ENCODE data around the gene APOL6.

DNA sequence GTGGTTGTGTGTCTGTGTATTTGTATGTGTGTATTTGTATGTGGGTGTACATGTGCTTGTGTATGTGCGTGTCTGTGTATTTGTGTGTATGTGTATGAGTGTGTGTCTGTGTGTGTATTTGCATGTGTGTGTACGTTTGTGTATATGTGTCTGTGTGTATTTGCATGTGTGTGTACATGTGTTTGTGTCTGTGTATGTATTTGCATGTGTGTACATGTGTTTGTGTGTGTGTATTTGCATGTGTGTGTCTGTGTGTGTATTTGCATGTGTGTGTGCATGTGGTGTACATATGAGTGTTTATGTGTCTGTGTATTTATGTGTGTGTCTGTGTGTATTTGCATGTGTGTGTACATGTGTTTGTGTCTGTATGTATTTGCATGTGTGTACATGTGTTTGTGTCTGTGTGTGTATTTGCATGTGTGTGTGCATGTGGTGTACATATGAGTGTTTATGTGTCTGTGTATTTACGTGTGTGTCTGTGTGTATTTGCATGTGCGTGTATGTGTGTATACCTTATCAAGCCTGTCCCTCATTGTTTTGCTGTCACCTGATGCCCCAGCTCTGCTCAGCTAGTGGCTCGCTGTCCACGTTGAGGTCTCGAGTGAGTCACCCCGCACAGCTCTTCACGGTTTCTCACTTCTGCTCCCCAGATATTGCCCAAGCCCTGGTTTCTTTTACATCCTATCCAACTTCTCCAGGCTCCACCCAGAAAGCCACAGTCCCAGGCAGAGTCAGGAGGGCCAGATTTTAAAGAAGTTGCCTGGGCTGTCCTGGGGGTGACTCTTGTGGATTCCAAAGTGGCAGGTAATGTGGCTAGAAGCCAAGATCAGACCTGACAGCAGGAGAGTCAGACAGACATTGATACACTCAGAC lies 46.3 kb upstream of the APOL6 start:
- TF ChIP-seq, protein P1, sequence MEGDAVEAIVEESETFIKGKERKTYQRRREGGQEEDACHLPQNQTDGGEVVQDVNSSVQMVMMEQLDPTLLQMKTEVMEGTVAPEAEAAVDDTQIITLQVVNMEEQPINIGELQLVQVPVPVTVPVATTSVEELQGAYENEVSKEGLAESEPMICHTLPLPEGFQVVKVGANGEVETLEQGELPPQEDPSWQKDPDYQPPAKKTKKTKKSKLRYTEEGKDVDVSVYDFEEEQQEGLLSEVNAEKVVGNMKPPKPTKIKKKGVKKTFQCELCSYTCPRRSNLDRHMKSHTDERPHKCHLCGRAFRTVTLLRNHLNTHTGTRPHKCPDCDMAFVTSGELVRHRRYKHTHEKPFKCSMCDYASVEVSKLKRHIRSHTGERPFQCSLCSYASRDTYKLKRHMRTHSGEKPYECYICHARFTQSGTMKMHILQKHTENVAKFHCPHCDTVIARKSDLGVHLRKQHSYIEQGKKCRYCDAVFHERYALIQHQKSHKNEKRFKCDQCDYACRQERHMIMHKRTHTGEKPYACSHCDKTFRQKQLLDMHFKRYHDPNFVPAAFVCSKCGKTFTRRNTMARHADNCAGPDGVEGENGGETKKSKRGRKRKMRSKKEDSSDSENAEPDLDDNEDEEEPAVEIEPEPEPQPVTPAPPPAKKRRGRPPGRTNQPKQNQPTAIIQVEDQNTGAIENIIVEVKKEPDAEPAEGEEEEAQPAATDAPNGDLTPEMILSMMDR (IDR thresholded peaks at IDR 0.05; ENCODE audit: low read depth, low read length, poor library complexity, severe bottlenecking): no peak
- no peak for TF ChIP-seq EZH2phosphoT487 (IDR thresholded peaks at IDR 0.05; ENCODE audit: borderline replicate concordance, low read length)
